Stimulated activated CD4-positive, alpha-beta T cell treated with anti-CD3 and anti-CD28 coated beads, Interleukin-2, amount 100 ng/mL, for 4 hours (primary cell): Measurements from ENCODE around the gene PTPRK.

Experiments
- DNase-seq: peaks from one replicate; pipeline ENCODE4 v3.0.0-alpha.2; 2020; ENCODE audit warnings: low read depth

PTPRK gene

DNA sequence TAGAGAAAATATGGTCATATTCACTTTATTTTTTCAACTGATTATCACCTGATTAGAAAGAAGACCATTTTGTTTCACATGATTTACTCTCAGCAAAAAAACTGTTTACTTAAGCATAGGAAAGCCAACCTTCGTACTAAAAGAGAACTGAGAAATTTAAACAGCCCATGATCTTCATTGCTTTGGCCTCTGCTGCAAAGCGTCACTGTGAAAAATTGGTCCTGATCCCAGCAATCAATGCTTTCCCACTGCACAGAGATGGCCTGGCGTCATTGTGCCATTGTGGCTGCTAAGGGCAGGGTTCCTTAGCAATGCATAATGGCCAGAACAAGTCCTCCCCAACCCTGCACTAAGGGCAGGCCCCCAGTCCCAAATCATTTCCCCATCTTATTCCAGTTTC is 599.6 kb downstream of the PTPRK start:
- DNase-seq, result no peak
